ENCODE measurements around the gene ADARB1. TPM values are rescaled to one million over a fixed set of nuclear protein-coding genes. Genes with fewer than 3 reads are reported as not detected.

Gene ADARB1
- total and polyA plus RNA-seq, 2 of the 4 experiments (the other 2 are of a cell fraction): 39.8 to 47.3 TPM

DNA sequence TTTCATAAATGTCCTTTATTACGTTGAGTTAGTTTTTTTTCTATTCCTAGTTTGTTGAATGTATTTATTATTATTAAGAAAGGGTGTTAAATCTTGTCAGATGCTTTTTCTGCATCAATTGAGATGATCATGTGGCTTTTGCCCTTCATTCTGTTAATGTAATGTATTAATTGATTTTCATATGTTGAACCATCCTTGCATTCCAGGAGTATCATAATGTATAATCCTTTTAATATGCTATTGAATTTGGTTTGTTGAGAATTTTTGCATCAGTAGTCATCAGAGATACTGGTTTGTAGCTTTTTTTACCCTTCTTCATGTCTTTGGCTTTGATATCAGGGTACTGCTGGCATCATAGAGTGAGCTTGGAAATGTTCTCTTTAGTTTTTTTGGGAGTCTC is 113.3 kb downstream of the ADARB1 start:
- ChIA-PET POLR2A (ENCODE audit: unreplicated experiment) (no interaction called here), CTCF (no interaction called here)
- Histone ChIP-seq H3K4me2 (ENCODE audit: low read depth, low read length) (no peak overlapping the region), H3K18ac (ENCODE audit: low read depth, low read length) (no peak overlapping the region), H3K4me3 (ENCODE audit: insufficient read depth, low read depth, low read length) (no peak overlapping the region), H2AK5ac (ENCODE audit: low read depth, low read length) (no peak overlapping the region), H2BK20ac (ENCODE audit: low read depth, low read length) (no peak overlapping the region), H3K9me1 (ENCODE audit: insufficient read depth, low read length) (peaks cover 3% of the 10 kb centered on the region; the same call in 1 of the 2 replicates), H3K14ac (replicated peaks; ENCODE audit: low read depth, low read length) (no peak overlapping the region), H4K5ac (ENCODE audit: low read depth, low read length) (no peak overlapping the region), H2BK15ac (ENCODE audit: low read depth, low read length) (no peak overlapping the region), H3K36me3 (ENCODE audit: control insufficient read depth, insufficient read depth, low read length) (peaks cover 45% of the 10 kb centered on the region), H2BK5ac (ENCODE audit: low read depth, low read length, poor library complexity, severe bottlenecking) (no peak overlapping the region), H4K8ac (ENCODE audit: low read depth in 2 of 2, low read length in 2 of 2) (no peak overlapping the region), H4K91ac (ENCODE audit: insufficient read depth, low read depth, low read length) (no peak overlapping the region), H3K4ac (ENCODE audit: low read depth, low read length) (no peak overlapping the region), H4K20me1 (ENCODE audit: insufficient read depth, low read length) (peaks cover 4% of the 10 kb centered on the region), H3K27ac (ENCODE audit: insufficient read depth, low read length) (no peak overlapping the region), H2AK9ac (replicated peaks; ENCODE audit: low read depth, low read length, poor library complexity) (no peak overlapping the region), H3K4me1 (ENCODE audit: control insufficient read depth, insufficient read depth, low read length) (no peaks in the 10 kb centered on the region; the same call in 1 of the 2 replicates), H2BK120ac (ENCODE audit: low read depth, low read length) (no peak overlapping the region), H3K79me1 (ENCODE audit: low read depth in 1 of 2, low read length in 2 of 2) (peaks cover 19 to 31% of the 10 kb centered on the region in 2 experiments), H2AFZ (replicated peaks; ENCODE audit: low read length, poor library complexity) (no peak overlapping the region), H3K27me3 (ENCODE audit: control insufficient read depth, insufficient read depth, low read length) (no peaks in the 10 kb centered on the region), H3K56ac (ENCODE audit: extremely low read depth, insufficient read depth, low read length) (no peak overlapping the region), H3K9me3 (ENCODE audit: control insufficient read depth, insufficient read depth, low read length) (peaks cover 25% of the 10 kb centered on the region), H3K23ac (ENCODE audit: low read depth, low read length) (no peak overlapping the region), H3K9ac (ENCODE audit: low read depth, low read length) (no peak overlapping the region)
- dilution Hi-C loops (cut with HindIII; ENCODE audit: low sequenced_read_pairs, unreplicated experiment): no loop called here
- no peak for ATAC-seq (ENCODE audit: low read depth)
- in situ Hi-C loops (cut with MboI; ENCODE audit: low sequenced_read_pairs): no loop called here
- intact Hi-C loops (cut with micrococcal nuclease): no loop called here
- no peak for TF ChIP-seq POLR2A (IDR thresholded peaks at IDR 0.05; ENCODE audit: low read depth, low read length)
- no peak for TF ChIP-seq CEBPB (IDR thresholded peaks at IDR 0.05; ENCODE audit: low read depth, low read length)
- TF ChIP-seq NFE2L2 (IDR thresholded peaks at IDR 0.05; ENCODE audit: low read depth, low read length): no peak
- no peak for TF ChIP-seq RCOR1 (IDR thresholded peaks at IDR 0.05; ENCODE audit: insufficient replicate concordance, low read length)
- TF ChIP-seq BHLHE40 (IDR thresholded peaks at IDR 0.05; ENCODE audit: low read depth, low read length): no peak
- TF ChIP-seq CHD1 (IDR thresholded peaks at IDR 0.05; ENCODE audit: low read depth, low read length): no peak
- no peak for TF ChIP-seq MAFK (IDR thresholded peaks at IDR 0.05; ENCODE audit: low read depth, low read length)
- TF ChIP-seq, protein P1, sequence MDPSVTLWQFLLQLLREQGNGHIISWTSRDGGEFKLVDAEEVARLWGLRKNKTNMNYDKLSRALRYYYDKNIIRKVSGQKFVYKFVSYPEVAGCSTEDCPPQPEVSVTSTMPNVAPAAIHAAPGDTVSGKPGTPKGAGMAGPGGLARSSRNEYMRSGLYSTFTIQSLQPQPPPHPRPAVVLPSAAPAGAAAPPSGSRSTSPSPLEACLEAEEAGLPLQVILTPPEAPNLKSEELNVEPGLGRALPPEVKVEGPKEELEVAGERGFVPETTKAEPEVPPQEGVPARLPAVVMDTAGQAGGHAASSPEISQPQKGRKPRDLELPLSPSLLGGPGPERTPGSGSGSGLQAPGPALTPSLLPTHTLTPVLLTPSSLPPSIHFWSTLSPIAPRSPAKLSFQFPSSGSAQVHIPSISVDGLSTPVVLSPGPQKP (IDR thresholded peaks at IDR 0.05; ENCODE audit: borderline replicate concordance, low read depth, low read length): no peak
- no peak for TF ChIP-seq SMC3 (IDR thresholded peaks at IDR 0.05; ENCODE audit: low read depth, low read length)
- TF ChIP-seq FOS (IDR thresholded peaks at IDR 0.05; ENCODE audit: low read depth, low read length): no peak
- TF ChIP-seq, protein P2, sequence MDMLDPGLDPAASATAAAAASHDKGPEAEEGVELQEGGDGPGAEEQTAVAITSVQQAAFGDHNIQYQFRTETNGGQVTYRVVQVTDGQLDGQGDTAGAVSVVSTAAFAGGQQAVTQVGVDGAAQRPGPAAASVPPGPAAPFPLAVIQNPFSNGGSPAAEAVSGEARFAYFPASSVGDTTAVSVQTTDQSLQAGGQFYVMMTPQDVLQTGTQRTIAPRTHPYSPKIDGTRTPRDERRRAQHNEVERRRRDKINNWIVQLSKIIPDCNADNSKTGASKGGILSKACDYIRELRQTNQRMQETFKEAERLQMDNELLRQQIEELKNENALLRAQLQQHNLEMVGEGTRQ (IDR thresholded peaks at IDR 0.05; ENCODE audit: low read depth, low read length): no peak
- no peak for TF ChIP-seq RFX5 (IDR thresholded peaks at IDR 0.05; ENCODE audit: low read depth, low read length)
- TF ChIP-seq MXI1 (IDR thresholded peaks at IDR 0.05; ENCODE audit: borderline replicate concordance, low read depth, low read length): no peak
- TF ChIP-seq, protein P3, sequence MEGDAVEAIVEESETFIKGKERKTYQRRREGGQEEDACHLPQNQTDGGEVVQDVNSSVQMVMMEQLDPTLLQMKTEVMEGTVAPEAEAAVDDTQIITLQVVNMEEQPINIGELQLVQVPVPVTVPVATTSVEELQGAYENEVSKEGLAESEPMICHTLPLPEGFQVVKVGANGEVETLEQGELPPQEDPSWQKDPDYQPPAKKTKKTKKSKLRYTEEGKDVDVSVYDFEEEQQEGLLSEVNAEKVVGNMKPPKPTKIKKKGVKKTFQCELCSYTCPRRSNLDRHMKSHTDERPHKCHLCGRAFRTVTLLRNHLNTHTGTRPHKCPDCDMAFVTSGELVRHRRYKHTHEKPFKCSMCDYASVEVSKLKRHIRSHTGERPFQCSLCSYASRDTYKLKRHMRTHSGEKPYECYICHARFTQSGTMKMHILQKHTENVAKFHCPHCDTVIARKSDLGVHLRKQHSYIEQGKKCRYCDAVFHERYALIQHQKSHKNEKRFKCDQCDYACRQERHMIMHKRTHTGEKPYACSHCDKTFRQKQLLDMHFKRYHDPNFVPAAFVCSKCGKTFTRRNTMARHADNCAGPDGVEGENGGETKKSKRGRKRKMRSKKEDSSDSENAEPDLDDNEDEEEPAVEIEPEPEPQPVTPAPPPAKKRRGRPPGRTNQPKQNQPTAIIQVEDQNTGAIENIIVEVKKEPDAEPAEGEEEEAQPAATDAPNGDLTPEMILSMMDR (conservative IDR thresholded peaks at IDR 0.05; ENCODE audit: low read depth, low read length): no peak
- no peak for TF ChIP-seq MAZ (IDR thresholded peaks at IDR 0.05; ENCODE audit: borderline replicate concordance, low read depth, low read length)
- no peak for TF ChIP-seq RAD21 (IDR thresholded peaks at IDR 0.05; ENCODE audit: low read length)
- no TSS peak for BruUV-seq (replicated peaks)
- WGBS, 2 experiments (ENCODE audit: extremely low coverage in 2 of 2, insufficient read length in 1 of 2): no CpG with 5 or more reads among the region's 1 CpG
- no peak for DNase-seq

Measured in IMR-90 (cell line).